Endothelial cell of umbilical vein (primary cell): ENCODE data around the gene SHROOM2. TPM values are rescaled to one million over a fixed set of nuclear protein-coding genes. Genes with fewer than 3 reads are reported as not detected.

Experiments
- BruUV-seq: library from RNA; stranded (reverse); fragments of 400-500 nt; replicated peaks from 2 replicates; lab custom pipeline; 2021; lab: Mats Ljungman, UMichigan
- CTCF ChIA-PET: fragments of 300-600, 350-600 bp; sonication (Branson Sonifier 250); formaldehyde crosslinking; loops from one replicate; lab custom pipeline; 2021; ENCODE audit warnings: antibody characterized with exemption, inconsistent platforms; lab: Charles Lee
- POLR2A ChIA-PET: fragments of 300-600, 350-600 bp; sonication (Branson Sonifier 250); formaldehyde crosslinking; loops from one replicate; lab custom pipeline; 2021; ENCODE audit warnings: antibody characterized with exemption, inconsistent platforms; lab: Charles Lee
- DNase-seq: peaks from one replicate; pipeline ENCODE4 v3.0.0-alpha.2; 2011; ENCODE audit warnings: low read depth, low spot score
- FAIRE-seq: peaks from 2 replicates; lab custom pipeline; 2011; peaks lifted over from hg19 to GRCh38; lab: Jason Lieb, UNC
- H2AFZ ChIP-seq: 2 replicates; pipeline ENCODE4 v1.6.0; 2012; ENCODE audit warnings: low read depth, low read length, control low read depth, inconsistent platforms
- H3K27ac ChIP-seq: 2 replicates; pipeline ENCODE4 v1.5.1; 2011; ENCODE audit warnings: low read depth, mild to moderate bottlenecking, control low read depth, low read length, moderate library complexity; ENCODE audit not compliant: insufficient read depth
- H3K27me3 ChIP-seq, 2 experiments: 2 replicates each; pipeline versions ENCODE4 v1.6.0 to v1.6.1; 2011; ENCODE audit warnings: low read length in 2 of 2, mixed read lengths in 1 of 2; ENCODE audit not compliant: control insufficient read depth in 2 of 2, insufficient read depth in 2 of 2
- H3K36me3 ChIP-seq, 2 experiments: 2 replicates in 1 of 2; 3 replicates in 1 of 2; pipeline ENCODE4 v1.5.1; 2011; ENCODE audit warnings: low read length in 2 of 2, mild to moderate bottlenecking in 1 of 2, moderate library complexity in 1 of 2; ENCODE audit not compliant: control insufficient read depth in 2 of 2, insufficient read depth in 2 of 2; ENCODE audit errors: extremely low read depth in 1 of 2
- H3K4me1 ChIP-seq: 3 replicates; pipeline ENCODE4 v1.5.1; 2011; ENCODE audit warnings: mild to moderate bottlenecking, low read length; ENCODE audit not compliant: control insufficient read depth, insufficient read depth; ENCODE audit errors: extremely low read depth
- H3K4me2 ChIP-seq: 2 replicates; pipeline ENCODE4 v1.6.1; 2011; ENCODE audit warnings: low read length, control low read depth, mixed read lengths; ENCODE audit not compliant: insufficient read depth
- H3K4me3 ChIP-seq, 3 experiments: fragments of 200-600 bp in 1 of 3; sonication (generic), shearing (Covaris generic) in 1 of 3; replicated peaks in 1 of 3; 2 replicates each; pipeline ENCODE4 v1.5.1; 2011 to 2016; ENCODE audit warnings: control low read depth in 3 of 3, low read length in 3 of 3, mild to moderate bottlenecking in 2 of 3, inconsistent platforms in 1 of 3, low read depth in 1 of 3, moderate library complexity in 1 of 3; ENCODE audit not compliant: insufficient read depth in 1 of 3
- H3K79me2 ChIP-seq: 2 replicates; pipeline ENCODE4 v1.6.0; 2012; ENCODE audit warnings: low read length, inconsistent platforms; ENCODE audit not compliant: control insufficient read depth, insufficient read depth
- H3K9ac ChIP-seq: replicated peaks from 2 replicates; pipeline ENCODE3; 2011; ENCODE audit warnings: low read length, control low read depth; ENCODE audit not compliant: insufficient read depth; ENCODE audit errors: extremely low read depth
- H3K9me1 ChIP-seq: replicated peaks from 3 replicates; pipeline ENCODE4 v1.6.0; 2011; ENCODE audit warnings: mild to moderate bottlenecking, low read length; ENCODE audit not compliant: control insufficient read depth, insufficient read depth; ENCODE audit errors: extremely low read depth
- H3K9me3 ChIP-seq: replicated peaks from 2 replicates; pipeline ENCODE4 v1.5.1; 2012; ENCODE audit warnings: low read length, inconsistent platforms; ENCODE audit not compliant: control insufficient read depth, insufficient read depth
- H4K20me1 ChIP-seq: replicated peaks from 2 replicates; pipeline ENCODE3; 2011; ENCODE audit warnings: mild to moderate bottlenecking, low read length; ENCODE audit not compliant: control insufficient read depth, insufficient read depth; ENCODE audit errors: extremely low read depth
- EZH2 ChIP-seq: IDR thresholded peaks from 2 replicates; pipeline ENCODE4 v1.6.1; 2012; ENCODE audit warnings: borderline replicate concordance, low read depth, mild to moderate bottlenecking, moderate library complexity, low read length, inconsistent platforms; ENCODE audit not compliant: severe bottlenecking
- FOS ChIP-seq: IDR thresholded peaks from 2 replicates; pipeline ENCODE4 v1.6.1; 2011; ENCODE audit warnings: mild to moderate bottlenecking, low read length, moderate library complexity, borderline replicate concordance; ENCODE audit not compliant: insufficient read depth
- GATA2 ChIP-seq: IDR thresholded peaks from 2 replicates; pipeline ENCODE4 v1.7.0; 2011; ENCODE audit warnings: low read depth, mild to moderate bottlenecking, moderate library complexity, mixed read lengths, low read length; ENCODE audit not compliant: insufficient read length, insufficient read depth
- JUN ChIP-seq: IDR thresholded peaks from 2 replicates; pipeline ENCODE4 v1.6.1; 2011; ENCODE audit warnings: borderline replicate concordance, low read depth; ENCODE audit not compliant: insufficient read length, insufficient read depth
- MYC ChIP-seq: IDR thresholded peaks from one replicate; pipeline ENCODE4 v1.6.1; 2011; ENCODE audit warnings: mild to moderate bottlenecking, low read depth, low read length
- POLR2A ChIP-seq: IDR thresholded peaks from 2 replicates; pipeline ENCODE4 v1.6.1; 2012; ENCODE audit warnings: low read depth, mild to moderate bottlenecking, control low read depth, low read length
- POLR2AphosphoS5 ChIP-seq: IDR thresholded peaks from 2 replicates; pipeline ENCODE4 v1.6.1; 2012; ENCODE audit warnings: low read depth, mild to moderate bottlenecking, control low read depth, low read length, moderate library complexity; ENCODE audit not compliant: insufficient read depth
- dilution Hi-C: fragments of 300-500 bp; cut with MboI; formaldehyde crosslinking; loops from one replicate; pipeline ENCODE4 v1.15.0; 2019; ENCODE audit warnings: low sequenced_read_pairs; ENCODE audit not compliant: extremely low pct_ligation_motif_present
- intact Hi-C: fragments of 100-400 bp; cut with micrococcal nuclease; formaldehyde crosslinking; loops from one replicate; pipeline ENCODE4 v1.10.0; 2022
- polyA plus RNA-seq, 4 experiments: library from polyadenylated mRNA; depleted of rRNA in 3 of 4; stranded (reverse) in 3 of 4; unstranded in 1 of 4; fragments of >200 nt; gene quantifications; 2 replicates each; pipeline versions ENCODE4 v1.2.1 to v1.2.3, GENCODE V29; 2011 to 2012; ENCODE audit warnings: missing spikeins in 1 of 4
- total RNA-seq: library from RNA; stranded (reverse); gene quantifications from 2 replicates; pipeline ENCODE4 v1.2.3, GENCODE V29; 2021
- TF ChIP-seq, protein P1 (sequence below): IDR thresholded peaks from 2 replicates; pipeline ENCODE4 v1.6.1; 2011; ENCODE audit not compliant: insufficient read depth, insufficient read length
- TF ChIP-seq, protein P2 (sequence below), 2 donors: IDR thresholded peaks; 1 replicate in 1 of 2; 2 replicates in 1 of 2; pipeline ENCODE4 v1.5.1; 2011; ENCODE audit warnings: low read length in 2 of 2, mild to moderate bottlenecking in 2 of 2, moderate library complexity in 2 of 2, control low read depth in 1 of 2, inconsistent platforms in 1 of 2, low read depth in 1 of 2; ENCODE audit not compliant: insufficient read depth in 1 of 2; ENCODE audit errors: extremely low read depth in 1 of 2

SHROOM2 gene
- total and polyA plus RNA-seq, 2 donors (not counting 3 experiments of a cell fraction or from before 2014, with no cell fraction given), result 3.7 to 11.8 TPM

DNA sequence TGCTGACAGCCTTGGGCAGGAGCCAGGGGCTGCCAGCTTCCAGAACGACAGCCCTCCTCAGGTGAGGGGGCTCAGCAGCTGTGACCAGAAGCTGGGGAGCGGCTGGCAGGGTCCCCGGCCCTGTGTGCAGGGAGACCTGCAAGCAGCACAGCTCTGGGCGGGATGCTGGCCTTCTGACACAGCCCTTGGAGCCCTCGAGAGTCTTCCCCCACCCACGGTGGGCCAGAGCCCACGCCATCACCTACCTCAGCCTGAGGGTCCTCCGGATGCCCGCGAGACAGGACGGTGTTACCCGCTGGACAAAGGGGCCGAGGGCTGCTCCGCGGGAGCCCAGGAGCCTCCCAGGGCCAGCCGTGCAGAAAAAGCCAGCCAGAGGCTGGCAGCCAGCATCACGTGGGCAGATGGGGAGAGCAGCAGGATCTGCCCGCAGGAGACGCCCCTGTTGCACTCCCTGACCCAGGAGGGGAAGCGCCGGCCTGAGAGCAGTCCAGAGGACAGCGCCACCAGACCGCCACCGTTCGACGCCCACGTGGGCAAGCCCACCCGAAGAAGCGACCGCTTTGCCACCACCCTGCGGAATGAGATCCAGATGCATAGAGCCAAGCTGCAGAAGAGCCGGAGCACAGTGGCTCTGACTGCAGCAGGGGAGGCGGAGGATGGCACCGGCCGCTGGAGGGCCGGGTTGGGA lies 109.1 kb downstream of the SHROOM2 start:
- Histone ChIP-seq H3K79me2 (no peaks in the 10 kb centered on the region), H3K4me1 (no peaks in the 10 kb centered on the region), H3K9ac (no peak overlapping the region), H3K27ac (no peak overlapping the region), H3K4me2 (no peak overlapping the region), H2AFZ (no peak overlapping the region), H3K27me3 (no peaks in the 10 kb centered on the region), H3K9me1 (no peaks in the 10 kb centered on the region), H3K4me3 (no peak overlapping the region), H4K20me1 (no peaks in the 10 kb centered on the region), H3K9me3 (no peaks in the 10 kb centered on the region), H3K36me3 (peaks cover 0 to 12% of the 10 kb centered on the region in 2 experiments)
- no TSS peak for BruUV-seq
- dilution Hi-C loops, result no loop called here
- no peak for DNase-seq
- ChIA-PET CTCF (interaction anchor here (1.2 kb wide), 1 partner anchor 11 kb away, joined by 4 read pairs; no protein-coding TSS in a partner anchor), POLR2A (no interaction called here)
- no peak for FAIRE-seq
- intact Hi-C loops, result no loop called here
- TF ChIP-seq GATA2 (no peak), FOS (no peak), POLR2AphosphoS5 (no peak), MYC (no peak), POLR2A (no peak), EZH2 (no peak), JUN (no peak)
- TF ChIP-seq, protein P1, sequence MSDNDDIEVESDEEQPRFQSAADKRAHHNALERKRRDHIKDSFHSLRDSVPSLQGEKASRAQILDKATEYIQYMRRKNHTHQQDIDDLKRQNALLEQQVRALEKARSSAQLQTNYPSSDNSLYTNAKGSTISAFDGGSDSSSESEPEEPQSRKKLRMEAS, result no peak
- TF ChIP-seq, protein P2, sequence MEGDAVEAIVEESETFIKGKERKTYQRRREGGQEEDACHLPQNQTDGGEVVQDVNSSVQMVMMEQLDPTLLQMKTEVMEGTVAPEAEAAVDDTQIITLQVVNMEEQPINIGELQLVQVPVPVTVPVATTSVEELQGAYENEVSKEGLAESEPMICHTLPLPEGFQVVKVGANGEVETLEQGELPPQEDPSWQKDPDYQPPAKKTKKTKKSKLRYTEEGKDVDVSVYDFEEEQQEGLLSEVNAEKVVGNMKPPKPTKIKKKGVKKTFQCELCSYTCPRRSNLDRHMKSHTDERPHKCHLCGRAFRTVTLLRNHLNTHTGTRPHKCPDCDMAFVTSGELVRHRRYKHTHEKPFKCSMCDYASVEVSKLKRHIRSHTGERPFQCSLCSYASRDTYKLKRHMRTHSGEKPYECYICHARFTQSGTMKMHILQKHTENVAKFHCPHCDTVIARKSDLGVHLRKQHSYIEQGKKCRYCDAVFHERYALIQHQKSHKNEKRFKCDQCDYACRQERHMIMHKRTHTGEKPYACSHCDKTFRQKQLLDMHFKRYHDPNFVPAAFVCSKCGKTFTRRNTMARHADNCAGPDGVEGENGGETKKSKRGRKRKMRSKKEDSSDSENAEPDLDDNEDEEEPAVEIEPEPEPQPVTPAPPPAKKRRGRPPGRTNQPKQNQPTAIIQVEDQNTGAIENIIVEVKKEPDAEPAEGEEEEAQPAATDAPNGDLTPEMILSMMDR (IDR thresholded peaks at IDR 0.05; ENCODE audit: extremely low read depth in 1 of 2, insufficient read depth in 1 of 2, low read depth in 1 of 2, low read length in 2 of 2), result no peak
